D721Med (cell line): Measurements from ENCODE around the gene FAM83B.
"Not testable (repeated sequence)": the region's sequence is repeated elsewhere in the genome, so short reads cannot be mapped to it uniquely, and the experiment has no call there.

ENCODE experiments used
- DNase-seq: peaks from one replicate; pipeline ENCODE4 v3.0.0; 2011; ENCODE audit warnings: low spot score; ENCODE audit not compliant: insufficient read length
- FAIRE-seq: peaks from 2 replicates; lab custom pipeline; 2011; peaks lifted over from hg19 to GRCh38; lab: Jason Lieb, UNC
- TF ChIP-seq, protein P1 (sequence below): IDR thresholded peaks from 2 replicates; pipeline ENCODE4 v1.5.1; 2012; ENCODE audit warnings: mild to moderate bottlenecking, control low read depth; ENCODE audit not compliant: insufficient read depth; ENCODE audit errors: missing control alignments

FAM83B gene

DNA sequence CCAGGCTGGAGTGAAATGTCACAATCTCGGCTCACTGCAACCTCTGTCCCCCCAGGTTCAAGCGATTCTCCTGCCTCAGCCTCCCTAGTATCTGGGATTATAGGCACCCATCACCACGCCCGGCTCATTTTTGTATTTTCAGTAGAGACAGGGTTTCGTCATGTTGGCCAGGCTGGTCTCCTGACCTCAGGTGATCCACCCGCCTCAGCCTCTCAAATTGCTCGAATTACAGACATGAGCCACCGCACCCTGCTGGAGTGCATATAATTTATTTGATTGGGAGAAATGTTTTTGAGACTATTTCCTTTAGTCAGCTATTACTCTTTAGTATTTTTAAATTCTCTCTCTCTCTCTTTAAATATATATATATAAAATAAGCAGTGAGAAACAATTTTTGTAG, 29.8 kb downstream of the FAM83B start:
- FAIRE-seq (no peak), DNase-seq (no peak)

GRCh38 chr6:54876871-54877270, 30.3 kb downstream of the FAM83B start:
- DNase-seq (no peak), FAIRE-seq (no peak)
- TF ChIP-seq, protein P1, sequence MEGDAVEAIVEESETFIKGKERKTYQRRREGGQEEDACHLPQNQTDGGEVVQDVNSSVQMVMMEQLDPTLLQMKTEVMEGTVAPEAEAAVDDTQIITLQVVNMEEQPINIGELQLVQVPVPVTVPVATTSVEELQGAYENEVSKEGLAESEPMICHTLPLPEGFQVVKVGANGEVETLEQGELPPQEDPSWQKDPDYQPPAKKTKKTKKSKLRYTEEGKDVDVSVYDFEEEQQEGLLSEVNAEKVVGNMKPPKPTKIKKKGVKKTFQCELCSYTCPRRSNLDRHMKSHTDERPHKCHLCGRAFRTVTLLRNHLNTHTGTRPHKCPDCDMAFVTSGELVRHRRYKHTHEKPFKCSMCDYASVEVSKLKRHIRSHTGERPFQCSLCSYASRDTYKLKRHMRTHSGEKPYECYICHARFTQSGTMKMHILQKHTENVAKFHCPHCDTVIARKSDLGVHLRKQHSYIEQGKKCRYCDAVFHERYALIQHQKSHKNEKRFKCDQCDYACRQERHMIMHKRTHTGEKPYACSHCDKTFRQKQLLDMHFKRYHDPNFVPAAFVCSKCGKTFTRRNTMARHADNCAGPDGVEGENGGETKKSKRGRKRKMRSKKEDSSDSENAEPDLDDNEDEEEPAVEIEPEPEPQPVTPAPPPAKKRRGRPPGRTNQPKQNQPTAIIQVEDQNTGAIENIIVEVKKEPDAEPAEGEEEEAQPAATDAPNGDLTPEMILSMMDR = no peak

More for the DNA sequence above, 29.8 kb downstream of the FAM83B start:
- TF ChIP-seq, protein P1 = no peak

DNA sequence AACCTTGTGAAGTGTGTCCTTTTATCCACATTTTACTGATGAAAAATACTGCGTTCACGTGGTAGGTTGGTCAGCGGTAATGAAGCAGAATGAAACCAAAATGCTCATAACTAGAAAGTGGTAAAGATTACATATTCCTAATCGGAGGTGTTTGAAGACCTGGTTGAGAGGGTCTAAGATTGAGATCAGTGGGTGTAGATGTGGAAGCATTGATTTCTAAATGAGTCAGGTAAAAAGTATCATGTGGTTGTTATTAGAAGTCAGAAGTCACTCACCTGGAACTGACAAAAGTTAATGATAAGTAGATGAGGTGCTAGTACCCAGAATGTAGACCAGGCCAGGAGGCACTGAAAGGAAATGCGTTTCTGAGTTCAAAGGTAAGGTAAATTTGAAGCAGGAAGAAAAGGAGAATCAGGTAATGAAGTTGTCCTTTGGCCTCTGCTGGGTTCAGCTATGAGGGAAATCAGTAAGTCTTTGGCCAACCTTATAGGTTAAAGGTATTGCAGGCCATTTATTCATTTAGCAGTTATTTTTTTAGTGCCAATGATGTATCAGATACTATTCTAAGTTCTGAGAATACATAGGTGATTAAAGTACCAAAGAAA, 31.2 kb downstream of the FAM83B start:
- no peak for DNase-seq
- no peak for FAIRE-seq
- TF ChIP-seq, protein P1 = no peak

- FAIRE-seq (no peak), DNase-seq (no peak)
- TF ChIP-seq, protein P1 = no peak
Observed at GRCh38 chr6:54878718-54879117, 32.1 kb downstream of the FAM83B start.

- TF ChIP-seq, protein P1 = no peak
- FAIRE-seq (no peak), DNase-seq (no peak)
Observed at GRCh38 chr6:54879188-54879985, 32.8 kb downstream of the FAM83B start.

- no peak for FAIRE-seq
- no peak for DNase-seq
- TF ChIP-seq, protein P1 = no peak
Observed at GRCh38 chr6:54881067-54881730, 34.6 kb downstream of the FAM83B start.

- not testable (repeated sequence) for DNase-seq, FAIRE-seq
Observed at GRCh38 chr6:54881891-54882290, 35.3 kb downstream of the FAM83B start.
